HG03354 (cell line): ENCODE data around the gene CPA2.
"Not testable (repeated sequence)": the region's sequence is repeated elsewhere in the genome, so short reads cannot be mapped to it uniquely, and the experiment has no call there.

Experiments used
- ATAC-seq: cut with Tn5 transposase; IDR thresholded peaks from one replicate; pipeline ENCODE4 v1.9.1; 2021; ENCODE audit warnings: mild to moderate bottlenecking; ENCODE audit not compliant: unreplicated experiment, poor library complexity, severe bottlenecking

CPA2 gene

DNA sequence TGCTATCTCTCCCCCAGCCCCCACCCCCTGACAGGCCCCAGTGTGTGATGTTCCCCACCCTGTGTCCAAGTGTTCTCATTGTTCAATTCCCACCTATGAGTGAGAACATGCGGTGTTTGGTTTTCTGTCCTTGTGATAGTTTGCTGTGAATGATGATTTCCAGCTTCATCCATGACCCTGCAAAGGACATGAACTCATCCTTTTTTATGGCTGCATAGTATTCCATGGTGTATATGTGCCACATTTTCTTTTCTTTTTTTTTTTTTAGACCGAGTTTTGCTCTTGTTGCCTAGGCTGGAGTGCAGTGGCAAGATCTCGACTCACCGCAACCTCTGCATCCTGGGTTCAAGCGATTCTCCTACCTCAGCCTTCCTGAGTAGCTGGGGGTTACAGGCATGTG, 17.8 kb upstream of the CPA2 start:
- ATAC-seq: not testable (repeated sequence)

DNA sequence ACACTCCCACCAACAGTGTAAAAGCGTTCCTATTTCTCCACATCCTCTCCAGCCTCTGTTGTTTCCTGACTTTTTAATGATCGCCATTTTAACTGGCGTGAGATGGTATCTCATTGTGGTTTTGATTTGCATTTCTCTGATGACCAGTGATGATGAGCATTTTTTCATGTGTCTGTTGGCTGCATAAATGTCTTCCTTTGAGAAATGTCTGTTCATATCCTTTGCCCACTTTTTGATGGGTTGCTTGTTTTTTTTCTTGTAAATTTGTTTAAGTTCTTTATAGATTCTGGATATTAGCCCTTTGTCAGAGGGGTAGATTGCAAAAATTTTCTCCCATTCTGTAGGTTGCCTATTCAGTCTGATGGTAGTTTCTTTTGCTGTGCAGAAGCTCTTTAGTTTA, 17.0 kb upstream of the CPA2 start:
- not testable (repeated sequence) for ATAC-seq

DNA sequence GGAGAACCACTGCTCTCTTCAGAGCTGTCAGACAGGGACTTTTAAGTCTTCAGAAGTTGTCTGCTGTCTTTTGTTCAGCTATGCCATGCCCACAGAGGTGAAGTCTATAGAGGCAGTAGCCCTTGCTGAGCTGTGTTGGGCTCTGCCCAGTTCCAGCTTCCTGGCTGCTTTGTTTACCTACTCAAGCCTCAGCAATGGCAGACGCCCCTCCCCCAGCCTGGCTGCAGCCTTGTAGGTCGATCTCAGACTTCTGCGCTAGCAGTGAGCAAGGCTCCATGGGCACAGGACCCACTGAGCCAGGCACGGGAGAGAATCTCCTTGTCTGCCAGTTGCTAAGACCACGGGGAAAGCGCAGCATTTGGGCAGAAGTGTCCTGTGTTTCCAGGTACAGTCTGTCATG, 12.1 kb upstream of the CPA2 start:
- no peak for ATAC-seq

DNA sequence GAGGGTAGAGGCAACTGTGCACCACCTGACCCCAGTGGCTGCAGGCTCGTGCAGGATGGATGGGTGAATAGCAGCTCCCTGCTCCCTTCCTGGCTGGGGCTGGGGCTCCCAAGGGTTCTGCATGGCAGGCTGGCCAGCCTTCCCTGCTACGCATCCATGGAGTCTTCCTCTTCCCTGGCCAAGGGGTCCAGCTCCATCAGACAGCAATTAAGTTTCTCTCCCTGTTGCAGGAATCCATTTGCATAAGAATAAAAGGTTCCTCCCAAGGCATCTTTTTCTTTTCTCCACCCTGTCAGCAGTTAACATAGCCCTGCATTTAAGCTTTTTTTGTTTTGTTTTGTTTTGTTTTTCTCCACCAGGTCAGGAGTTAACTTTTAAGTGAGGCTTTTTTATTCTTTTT, 10.0 kb upstream of the CPA2 start:
- no peak for ATAC-seq

DNA sequence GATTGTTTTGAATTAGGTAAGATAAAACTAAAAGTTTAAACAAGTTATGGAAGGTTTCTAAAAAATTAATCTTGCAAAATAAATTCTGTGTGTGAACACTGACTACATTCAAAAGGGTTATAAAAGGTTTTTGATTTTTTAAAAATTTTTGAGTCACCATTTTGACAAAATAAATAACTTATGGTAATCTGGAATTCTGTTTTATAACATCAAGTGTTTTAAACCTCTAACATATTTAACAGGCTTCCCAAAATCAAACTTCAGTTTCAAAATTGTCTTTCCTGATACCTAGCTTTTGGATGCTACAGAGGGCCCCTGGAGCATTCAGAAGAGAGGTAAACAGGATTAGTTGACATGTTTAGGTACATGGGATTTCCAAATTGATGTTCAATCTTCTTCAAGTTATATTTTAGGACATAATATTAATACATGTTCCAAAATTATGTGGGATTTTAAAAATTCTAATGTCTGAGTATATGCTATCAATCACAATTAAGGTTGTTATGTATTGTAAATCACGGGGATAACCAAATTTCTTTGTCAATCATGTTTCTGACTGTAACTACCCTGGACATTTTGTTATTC, 8.1 kb upstream of the CPA2 start:
- no peak for ATAC-seq

DNA sequence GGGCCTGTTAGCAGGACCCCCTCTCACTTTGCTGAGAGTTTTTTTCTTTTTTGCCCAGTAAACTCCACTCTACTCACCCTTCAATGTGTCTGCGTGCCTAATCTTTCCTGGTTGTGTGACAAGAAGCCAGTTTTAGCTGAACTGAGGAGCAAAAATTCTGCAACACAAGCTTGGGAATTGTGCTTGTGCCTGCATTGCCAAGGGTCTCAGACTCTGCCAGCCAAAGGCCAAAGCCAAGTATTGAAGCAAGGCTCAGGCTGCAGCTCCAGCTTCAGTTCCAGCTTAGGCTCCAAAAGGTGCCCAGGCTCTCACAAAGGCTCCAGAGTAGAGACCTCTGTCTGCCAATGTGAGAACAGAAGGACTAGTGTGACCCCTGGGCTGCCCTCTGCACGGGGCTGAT, 4.2 kb upstream of the CPA2 start:
- ATAC-seq: no peak

DNA sequence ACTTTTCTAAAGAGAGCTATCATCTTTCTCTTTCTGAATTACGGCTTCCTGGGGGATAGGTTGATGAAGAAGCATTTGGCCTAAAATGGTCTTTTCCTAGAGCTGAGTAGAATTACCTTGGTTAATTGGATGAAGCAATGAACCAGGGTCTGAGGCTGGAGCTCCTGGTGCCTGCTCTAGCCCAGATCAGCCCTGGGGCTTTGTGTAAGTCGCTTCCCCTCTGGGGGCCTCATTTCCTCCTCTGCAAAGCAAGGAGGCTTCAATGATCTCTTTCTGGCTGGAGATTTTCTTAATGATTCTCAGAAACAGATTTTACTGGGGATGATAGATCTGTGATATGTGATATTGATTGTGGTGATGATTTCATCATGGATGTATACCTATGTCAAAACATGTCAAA, 3.5 kb upstream of the CPA2 start:
- no peak for ATAC-seq

DNA sequence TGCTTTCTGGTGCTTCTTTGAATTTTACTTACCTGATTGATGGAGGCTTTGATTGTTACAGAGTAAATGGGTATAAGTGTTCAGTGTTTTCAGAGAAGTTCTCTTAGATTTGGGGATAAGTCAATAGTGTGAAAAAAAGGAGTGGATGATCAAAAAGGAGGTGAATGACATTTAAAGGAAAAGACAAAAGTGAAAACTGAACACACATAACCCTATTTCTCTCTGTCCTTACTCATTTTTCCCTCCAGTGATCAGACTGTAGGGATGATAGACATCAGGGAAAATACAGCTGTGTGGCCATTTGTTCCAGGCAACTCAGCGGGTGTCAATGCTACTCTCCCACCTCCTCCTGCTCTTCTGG, 278 bp downstream of the CPA2 start:
- no peak for ATAC-seq

DNA sequence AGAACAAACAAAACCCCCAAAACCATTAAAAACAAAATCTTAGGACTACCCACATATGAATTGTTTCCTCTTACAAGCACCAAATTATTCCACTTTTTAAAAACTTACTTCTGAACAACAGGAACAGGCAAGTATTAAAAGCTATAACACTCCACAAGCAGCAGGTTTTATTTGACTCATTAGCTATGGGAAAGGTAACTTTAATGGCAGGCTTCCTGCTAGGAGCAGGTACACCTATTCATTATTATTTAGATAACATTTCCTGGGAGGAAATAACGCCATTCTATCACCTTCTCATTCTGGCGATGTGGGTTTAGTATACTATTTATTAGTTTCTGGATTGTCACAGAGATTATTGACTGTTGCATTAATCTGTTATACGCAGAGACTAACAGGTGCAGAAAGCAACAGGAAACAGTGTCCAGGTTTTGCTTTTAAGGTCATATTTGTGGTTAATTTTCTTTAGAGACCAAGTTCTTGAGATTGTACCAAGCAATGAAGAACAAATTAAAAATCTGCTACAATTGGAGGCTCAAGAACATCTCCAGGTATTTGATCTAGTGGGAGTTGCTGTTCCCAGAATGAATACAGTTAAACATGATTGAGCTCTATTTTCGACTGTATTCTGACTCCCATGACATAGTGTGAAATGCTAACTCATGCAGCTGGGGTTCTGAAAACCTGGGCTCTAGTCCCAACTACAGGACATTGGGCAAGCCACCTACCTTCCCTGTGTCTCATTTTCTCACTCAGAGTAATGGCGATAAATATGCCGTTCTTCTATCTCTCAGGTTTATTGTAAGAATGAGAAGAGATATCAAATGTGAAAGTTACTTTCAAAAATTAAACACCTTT, 2.0 kb downstream of the CPA2 start:
- ATAC-seq: no peak

DNA sequence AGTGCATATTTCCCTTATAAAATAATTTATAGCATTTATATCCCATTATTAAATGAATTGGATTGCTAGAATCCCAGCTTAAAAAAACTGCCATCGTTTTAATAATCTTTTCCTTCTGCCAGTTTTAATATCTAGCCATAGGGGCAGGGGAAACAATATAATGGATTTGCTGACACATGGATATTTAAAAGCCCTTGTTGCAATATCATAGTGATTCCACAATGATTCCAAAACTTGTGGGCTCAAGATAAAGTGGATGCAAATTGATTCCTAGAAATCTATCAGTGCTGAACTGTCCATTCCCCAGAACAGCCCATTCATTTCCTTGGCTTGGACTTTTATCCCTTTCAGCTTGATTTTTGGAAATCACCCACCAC, 2.6 kb downstream of the CPA2 start:
- no peak for ATAC-seq

DNA sequence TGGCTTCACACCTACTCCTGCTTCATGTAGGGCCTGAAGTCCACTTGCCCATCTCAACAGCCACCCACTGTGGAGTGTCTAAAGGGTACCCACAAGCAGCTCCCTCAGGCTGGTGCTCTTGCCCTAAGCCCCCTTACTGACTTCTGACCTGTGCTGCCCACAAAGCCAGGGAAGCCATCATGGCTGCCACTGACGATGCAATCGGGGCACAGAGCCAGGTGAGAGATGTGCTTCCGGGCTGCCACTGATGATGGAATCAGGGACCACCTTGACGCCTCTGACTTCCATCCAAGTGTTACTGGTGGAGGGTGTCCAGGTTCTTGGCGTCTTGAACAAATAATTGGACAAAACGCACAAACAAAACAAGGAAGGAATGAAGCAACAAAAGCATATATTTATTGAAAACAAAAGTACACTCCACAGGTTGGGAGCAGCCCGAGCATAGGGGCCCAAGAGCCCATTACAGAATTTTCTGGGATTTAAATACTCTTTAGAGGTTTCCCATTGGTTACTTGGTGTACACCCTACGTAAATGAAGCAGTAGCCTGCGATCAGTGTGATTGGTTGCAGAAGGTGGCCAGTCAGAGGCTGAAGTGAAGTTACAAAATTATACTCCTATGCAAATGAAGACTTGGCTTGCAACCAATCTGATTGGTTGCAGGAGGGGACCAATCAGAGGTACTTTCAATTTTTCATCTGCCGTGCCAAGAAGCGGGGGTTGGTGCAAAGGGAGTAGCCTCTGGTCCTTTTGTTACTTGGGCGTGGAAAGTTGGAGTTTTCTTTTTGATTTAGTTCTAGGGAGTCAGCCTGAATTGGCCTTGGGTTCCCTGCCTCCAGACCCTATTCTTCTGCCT, 4.5 kb downstream of the CPA2 start:
- ATAC-seq: no peak

DNA sequence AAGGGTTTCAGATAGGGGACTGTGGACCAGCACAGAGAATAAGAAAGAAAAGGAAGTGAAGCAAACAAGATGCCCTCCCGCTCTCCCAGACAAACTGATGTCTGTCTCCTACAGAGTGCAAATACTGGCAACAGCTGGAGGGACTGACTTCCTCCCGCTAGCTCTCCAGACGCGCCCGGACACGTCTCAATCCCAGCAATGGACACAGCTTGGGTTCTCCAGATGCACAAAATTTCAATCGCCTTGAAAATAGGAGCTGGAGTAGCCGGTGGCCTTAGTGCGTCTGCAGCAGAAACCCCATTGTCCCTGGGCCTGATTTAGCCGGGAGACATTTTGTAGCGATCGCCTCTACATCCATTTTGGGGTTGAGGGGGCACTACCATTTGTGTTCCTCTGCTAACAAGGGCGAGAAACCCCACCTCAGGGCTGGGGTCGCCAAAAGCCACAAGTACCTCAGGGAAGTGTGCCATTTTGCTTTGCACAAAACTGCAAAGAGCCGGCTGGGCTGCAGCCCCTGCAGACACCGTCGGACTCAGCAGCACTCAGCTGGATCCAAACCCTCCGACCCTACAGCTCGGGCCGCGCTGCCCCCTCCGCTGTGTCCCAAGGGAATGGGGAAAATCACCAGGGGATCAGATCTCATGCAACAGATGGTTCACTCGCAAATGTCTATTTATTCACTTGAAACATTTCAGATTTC, 5.9 kb downstream of the CPA2 start:
- ATAC-seq: no peak

DNA sequence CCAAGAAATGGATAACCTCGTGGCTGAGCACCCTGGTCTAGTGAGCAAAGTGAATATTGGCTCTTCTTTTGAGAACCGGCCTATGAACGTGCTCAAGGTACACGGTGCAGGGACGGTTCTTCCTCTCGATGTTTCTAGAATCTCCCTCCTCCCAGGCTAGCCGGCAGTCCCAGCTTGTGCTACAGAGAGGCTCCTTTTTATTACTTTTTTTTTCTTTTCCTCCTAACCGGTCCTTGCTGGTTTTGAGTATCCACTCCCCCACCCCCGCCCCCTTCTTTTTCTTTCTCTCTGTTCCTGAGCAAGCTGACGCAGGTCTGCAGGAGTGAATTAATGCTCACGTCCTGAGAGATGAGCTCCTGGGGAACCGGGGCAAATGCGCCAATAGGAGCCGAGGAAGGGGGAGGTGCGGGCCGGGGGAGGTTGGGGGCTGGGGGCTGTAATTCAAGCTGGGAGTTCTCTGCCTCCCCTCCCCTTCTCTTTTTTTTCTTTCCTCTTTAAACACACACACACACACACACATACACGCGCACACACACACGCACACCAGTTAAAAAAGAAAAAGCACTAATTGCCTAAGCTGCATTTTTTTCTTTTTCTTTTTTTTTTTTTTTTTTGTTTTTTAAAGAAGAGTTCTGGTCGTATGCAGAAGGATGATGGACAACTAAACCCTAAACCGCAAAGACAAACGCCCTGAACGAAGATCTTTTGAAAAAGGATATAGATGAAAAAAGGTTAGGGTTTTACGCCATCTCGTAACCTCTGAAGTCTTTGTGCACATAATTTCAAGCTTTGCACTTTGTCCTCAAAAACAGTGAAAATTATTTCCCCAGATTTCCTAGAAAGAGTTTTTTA, 6.6 kb downstream of the CPA2 start:
- no peak for ATAC-seq

DNA sequence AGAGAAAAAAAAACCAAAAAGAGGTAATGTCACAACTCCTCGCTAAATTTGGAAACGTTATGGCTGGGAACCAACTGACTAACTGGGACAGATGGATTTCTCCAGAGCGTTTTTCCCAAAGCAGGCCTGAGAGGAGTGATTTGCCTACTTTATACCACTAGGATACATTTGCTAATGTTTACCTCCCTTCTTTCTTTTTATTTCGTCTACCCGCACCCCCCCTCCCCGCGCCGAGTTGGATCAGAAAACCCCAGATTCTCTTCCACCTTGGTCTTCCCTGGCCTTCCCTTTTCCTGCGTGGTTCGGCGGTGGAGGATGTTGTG, 7.2 kb downstream of the CPA2 start:
- ATAC-seq: no peak

DNA sequence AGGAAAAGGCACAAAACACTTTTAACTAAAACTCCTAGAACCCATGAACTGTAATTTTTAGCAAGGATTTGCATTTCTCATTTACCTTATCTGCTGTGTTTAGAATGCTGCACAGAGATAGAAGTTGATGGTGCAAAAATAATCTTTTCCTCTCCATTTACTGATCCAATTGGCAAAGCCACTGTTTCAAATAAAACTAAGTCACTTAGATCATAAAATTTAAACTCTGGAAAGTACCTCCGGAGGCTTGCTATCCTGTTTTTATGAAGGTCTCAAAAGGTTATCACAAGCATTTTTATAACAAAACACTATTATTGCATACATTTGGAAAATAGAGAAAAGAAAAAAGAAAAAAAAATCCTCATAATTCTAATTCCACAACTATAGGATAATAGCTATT, 7.6 kb downstream of the CPA2 start:
- ATAC-seq: no peak

DNA sequence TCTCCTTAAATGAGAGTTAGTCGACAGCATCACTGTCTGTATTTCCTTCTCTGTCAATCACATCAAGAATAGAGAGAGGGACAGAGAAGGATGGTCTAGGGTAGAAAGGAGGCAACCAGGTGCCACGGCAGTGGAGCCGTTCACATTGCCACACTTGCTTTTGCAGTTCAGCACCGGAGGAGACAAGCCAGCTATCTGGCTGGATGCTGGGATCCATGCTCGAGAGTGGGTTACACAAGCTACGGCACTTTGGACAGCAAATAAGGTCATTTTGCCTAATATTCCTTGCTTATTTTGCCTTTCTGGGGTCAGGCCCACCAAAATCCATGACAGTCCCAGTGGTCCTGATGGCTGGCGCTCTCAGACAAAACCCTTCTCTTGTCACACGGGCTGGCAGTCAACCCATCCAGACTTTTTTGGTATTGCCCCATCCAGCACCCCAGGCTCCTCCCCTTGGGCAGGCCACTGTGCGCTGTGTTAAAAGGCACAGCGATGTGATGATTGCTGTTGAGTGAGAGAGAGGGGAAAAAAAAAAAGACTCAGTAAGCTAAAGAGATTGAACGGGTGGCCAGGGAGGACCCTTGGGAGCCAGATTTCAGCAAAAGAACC, 8.4 kb downstream of the CPA2 start:
- no peak for ATAC-seq

DNA sequence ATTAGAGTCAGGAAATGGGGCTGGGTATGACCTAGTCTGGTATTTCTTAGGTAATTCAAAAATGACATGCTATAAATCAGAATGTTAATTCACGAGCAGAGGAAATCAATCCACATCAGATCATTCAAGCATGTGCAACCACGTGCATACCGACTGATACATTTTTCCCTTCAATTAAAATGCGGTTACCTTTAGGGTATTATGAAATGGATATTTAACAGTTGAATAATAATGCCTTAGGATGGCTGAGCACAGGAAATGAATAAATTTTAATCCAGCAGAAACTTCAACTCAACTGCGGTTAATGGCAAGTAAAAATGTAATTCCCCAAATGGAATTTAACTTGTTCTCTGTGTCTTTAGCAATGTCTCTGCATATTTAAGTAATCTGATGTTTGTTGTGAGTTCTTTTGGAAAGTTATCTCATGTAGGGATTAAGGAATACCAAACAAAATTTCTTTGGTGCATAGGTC, 9.2 kb downstream of the CPA2 start:
- ATAC-seq: no peak

DNA sequence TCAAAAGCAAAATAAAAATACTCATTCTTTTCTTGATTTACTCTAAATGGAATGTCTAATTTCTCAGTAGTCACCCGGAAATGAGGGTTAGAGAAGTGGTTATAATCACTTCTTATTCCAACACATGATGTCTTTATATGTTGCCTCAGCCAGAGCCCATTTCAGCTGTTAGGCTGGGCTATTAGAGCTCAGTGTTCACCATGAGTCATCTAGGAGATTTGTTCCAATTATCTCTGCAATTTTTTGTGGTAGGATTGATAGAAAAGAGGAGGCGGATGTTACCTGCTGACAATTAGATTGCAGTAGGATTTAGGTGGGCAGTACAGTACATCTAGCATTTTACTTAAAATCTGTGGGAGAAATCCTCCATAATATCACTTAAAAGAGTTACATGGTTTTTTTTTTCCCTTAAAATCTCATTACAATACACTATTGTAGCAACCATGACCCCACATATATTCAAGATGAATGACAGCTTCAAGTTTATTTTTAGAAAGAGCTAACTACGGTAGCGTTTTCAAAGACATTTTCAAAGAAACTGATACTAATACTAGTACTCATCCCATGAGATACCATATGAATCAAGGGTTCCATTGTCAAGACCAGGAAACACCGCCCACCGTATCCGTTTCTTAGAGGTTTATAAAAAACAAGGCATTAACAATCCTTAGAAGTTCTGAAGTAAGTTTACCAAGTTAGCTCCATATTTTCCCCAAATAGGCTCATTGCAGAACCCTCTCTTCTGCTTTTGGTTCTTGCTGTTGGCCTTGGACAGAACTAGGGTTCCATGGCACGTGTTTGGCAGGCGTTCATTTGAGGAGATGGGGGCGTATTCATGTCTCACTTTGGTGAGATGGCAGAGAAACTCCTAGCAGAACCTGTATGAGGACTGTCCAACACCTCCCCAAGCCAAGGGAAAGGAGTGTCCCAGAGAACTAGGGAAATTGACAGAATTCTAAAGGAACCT, 10.4 kb downstream of the CPA2 start:
- ATAC-seq: no peak
